Measurements from ENCODE around the gene TGFBR1.

- peak in 1 of 2 donors; percentile 47 for TF ChIP-seq POLR2AphosphoS5 (IDR thresholded peaks at IDR 0.05; ENCODE audit: insufficient read depth in 1 of 2, low read depth in 1 of 2)
- TF ChIP-seq, protein P1, sequence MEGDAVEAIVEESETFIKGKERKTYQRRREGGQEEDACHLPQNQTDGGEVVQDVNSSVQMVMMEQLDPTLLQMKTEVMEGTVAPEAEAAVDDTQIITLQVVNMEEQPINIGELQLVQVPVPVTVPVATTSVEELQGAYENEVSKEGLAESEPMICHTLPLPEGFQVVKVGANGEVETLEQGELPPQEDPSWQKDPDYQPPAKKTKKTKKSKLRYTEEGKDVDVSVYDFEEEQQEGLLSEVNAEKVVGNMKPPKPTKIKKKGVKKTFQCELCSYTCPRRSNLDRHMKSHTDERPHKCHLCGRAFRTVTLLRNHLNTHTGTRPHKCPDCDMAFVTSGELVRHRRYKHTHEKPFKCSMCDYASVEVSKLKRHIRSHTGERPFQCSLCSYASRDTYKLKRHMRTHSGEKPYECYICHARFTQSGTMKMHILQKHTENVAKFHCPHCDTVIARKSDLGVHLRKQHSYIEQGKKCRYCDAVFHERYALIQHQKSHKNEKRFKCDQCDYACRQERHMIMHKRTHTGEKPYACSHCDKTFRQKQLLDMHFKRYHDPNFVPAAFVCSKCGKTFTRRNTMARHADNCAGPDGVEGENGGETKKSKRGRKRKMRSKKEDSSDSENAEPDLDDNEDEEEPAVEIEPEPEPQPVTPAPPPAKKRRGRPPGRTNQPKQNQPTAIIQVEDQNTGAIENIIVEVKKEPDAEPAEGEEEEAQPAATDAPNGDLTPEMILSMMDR (IDR thresholded peaks at IDR 0.05): no peak
Measured at GRCh38 chr9:99127356-99128132, 22.6 kb downstream of the TGFBR1 start.

Data from vagina (tissue), 2 donors.